ENCODE results near the gene BAIAP2.
"Not testable (repeated sequence)": the region's sequence is repeated elsewhere in the genome, so short reads cannot be mapped to it uniquely, and the experiment has no call there.

BAIAP2 gene

DNA sequence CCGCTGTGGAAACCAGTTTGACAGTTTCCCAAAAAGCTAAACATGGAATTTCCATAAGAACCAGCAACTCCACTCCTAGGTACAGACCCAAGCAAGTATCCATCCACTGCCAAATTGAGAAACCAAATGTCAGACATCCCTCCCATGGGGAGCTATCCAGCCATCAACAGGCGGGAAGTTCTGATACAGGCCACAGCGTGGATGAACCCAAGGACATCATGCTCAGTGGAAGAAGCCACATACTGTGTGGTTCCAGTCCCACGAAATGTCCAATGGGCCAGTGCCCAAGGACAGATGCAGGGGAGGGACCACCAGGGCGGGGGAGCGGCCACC, 12.6 kb upstream of the BAIAP2 start:
- DNase-seq = no peak

DNA sequence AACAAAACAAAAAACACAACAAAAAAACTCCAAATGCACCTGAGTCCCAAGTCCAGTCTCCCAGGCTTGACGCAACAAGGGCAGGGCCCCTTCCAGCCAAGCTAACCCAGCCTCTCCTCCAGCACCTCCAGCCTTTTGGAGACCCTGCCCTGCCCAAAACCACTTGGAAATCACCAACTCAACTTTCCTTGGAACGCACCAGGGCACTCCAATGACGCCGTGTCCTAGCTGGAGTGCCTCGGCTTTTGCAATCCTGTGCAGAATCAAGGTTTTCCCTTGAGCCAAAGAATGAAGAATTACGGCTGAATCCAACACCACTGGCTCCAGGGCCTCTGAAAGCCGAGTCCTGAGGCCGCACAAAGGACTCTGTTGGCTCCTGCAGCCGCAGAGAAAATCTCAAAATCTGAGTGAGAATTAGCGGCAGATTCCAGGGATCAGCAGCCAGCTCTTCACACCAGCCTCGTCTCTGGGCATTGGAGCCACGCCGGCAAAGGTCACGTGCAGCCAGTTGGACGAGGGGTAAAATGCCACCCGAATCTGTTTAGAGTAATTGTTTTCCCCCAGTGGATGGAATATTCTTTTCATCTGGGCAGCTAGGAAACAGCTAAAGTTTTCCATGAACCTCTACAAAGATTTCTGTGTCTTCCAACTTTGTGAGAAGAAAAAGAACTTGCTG, 9.7 kb upstream of the BAIAP2 start:
- DNase-seq = no peak

DNA sequence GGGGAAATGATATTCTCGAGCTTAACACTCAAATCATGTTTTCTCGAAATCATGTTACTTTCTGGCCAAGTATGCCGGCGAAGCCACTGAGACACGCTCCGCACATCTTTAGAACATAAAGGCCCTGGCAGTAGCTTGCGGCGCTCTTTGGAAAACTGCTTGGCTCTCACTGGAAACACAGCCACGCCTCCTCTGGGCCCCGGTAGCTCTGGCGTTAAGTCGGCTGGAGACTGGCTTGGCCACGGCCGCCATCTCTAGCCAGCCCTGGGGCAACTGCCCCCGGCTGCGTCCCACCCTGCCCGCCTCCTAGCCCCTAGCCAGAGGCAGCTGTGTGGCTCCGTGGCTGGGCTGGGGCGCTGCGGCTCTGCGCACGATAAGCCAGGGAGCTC, 9.2 kb upstream of the BAIAP2 start:
- DNase-seq = no peak

DNA sequence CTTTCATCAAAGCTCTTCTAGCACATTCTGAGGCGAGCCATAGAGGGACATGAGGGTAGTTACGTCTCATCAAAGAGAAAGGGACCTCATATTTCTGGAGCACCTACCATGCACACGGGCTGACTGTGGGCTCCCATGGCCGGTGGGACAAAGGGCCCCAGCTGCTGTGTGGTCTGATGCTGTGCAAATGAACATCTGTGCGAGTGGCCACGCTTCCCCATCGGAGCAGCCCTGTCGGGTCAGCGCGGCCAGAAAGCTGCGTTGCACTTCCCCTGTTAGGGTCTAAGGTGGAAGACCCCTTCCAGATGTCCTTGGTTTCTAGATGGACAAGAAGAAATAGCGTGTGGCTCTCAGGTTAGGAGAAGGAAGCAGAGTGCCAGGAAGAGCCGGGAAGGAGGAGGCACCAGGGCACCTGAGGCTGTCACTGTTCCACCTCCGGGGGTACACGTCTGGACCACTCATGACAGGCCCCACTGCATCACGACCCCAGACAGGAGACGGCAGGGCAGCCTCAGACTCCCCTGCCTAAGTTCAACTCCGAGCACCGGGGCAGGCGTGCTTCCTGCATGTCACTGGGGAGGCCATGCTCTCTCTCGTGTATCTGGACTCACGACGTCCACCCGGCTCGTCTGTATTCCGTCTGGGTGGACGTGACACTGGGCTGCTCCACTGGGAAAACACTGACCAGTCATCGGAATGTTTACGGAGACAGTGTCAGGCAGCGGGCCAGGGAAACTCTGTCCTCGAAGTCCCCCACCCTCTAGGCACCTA, 8.5 kb upstream of the BAIAP2 start:
- DNase-seq = no peak

DNA sequence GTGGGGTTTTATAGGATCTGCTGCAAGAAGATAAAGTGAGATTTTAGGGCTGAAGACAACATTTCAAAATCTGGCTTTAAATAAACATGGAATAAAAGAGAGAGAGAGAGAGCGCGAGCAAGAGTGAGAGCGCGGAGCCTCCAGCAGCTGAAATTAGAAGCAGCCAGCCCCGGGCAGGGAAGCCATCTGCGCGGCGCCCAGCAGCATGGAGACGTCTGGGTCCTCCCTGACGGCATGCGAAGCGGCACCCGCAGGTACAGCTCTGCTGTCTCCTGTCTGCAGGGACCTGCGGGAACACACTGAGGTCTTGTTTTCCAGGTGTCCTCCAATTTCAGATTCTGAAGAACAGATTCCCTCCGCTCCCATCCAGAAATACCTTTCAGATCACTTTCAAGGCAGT, 7.9 kb upstream of the BAIAP2 start:
- no peak for DNase-seq

DNA sequence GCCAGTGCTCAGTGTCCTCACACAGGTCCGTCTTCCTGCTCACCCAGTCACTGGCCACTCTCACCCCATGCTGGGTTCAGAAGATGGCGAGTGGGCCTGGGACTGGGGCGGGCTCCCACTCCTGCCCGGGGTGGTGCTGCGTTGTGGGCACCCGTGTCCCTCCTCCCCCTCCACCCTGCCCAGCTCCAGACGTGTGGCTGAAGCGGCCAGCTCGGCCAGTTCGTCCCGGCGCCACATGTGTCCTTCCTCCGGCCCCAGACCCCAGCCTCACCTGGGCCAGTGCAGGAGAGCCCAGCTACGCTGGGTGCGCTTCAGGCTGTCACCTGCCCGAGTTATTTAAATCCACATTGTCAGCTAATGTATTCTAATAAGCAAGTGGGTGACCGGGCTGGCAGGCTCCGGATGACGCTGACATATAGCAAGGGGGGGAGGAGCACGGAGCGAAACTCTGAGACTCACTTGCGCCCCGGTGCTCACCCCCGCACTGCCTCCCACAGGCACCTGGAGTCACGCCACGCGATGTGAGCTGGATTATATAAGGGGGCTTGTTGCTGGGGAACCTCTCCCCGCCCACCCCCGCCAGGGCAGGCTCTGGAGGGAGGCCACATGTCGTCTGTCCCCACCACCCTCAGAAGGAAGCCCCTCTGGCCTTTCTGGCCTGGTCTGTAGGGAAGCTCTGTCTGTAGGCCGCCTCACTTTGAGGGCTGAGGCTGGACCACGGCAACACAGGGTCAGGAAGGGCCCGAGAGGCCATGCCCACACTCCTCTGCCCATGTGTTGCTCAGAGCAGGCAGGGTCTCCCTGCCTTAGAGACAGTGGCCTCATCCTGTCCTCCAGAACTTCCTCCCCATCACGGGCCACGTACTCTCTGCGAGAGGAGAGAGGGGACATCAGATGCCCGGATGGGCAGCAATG, 7.1 kb upstream of the BAIAP2 start:
- DNase-seq = no peak

DNA sequence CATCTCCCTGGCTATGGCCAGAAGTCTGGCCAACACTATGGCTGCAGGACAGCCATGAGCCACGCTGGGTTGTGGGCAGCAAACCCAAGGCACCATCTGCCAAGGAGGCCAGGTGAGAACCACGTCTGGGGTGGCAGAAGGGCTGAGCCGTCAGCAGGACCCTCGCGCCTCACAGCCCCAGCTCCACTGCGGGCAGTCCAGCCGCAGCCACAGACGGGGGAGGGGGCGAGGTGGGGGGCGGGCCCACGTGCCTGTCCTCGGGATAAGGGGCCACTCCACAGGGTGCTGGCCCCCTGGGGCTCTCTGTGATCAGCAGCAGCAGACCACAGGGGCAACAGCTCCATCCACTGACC, 6.5 kb upstream of the BAIAP2 start:
- no peak for DNase-seq

DNA sequence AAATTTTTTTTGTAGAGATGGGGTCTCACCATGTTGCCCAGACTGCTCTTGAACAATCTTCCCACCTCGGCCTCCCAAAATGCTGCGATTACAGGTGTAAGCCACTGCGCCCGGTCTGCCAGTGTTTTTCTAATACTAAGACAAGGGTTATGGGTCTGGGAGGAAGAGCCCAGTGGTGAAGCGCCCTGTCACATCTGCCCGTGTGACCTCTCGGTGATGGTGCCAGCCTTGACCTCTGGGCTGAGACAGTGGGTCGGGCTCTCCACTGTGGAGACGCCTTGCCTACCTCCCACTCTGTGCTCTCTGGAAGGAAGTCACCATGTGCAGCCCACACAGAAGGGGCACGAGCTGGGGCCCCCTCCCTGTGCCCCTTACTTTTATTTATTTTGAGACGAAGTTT, 5.1 kb upstream of the BAIAP2 start:
- DNase-seq = no peak

DNA sequence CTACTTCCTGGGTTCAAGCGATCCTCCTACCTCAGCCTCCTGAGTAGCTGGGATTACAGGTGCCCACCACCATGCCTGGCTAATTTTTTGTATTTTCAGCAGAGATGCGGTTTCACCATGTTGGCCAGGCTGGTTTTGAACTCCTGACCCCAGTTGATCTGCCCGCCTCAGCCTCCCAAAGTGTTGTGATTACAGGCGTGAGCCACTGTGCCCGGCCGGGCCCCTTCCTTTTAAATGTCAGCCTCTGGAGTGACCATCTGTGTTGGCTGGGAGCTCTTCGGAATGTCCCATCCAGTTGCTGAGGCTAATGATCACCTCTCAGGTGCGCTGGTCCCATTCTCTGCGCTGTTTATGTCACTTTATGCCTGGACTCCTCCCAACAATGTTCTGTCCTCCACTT, 4.6 kb upstream of the BAIAP2 start:
- not testable (repeated sequence) for DNase-seq

DNA sequence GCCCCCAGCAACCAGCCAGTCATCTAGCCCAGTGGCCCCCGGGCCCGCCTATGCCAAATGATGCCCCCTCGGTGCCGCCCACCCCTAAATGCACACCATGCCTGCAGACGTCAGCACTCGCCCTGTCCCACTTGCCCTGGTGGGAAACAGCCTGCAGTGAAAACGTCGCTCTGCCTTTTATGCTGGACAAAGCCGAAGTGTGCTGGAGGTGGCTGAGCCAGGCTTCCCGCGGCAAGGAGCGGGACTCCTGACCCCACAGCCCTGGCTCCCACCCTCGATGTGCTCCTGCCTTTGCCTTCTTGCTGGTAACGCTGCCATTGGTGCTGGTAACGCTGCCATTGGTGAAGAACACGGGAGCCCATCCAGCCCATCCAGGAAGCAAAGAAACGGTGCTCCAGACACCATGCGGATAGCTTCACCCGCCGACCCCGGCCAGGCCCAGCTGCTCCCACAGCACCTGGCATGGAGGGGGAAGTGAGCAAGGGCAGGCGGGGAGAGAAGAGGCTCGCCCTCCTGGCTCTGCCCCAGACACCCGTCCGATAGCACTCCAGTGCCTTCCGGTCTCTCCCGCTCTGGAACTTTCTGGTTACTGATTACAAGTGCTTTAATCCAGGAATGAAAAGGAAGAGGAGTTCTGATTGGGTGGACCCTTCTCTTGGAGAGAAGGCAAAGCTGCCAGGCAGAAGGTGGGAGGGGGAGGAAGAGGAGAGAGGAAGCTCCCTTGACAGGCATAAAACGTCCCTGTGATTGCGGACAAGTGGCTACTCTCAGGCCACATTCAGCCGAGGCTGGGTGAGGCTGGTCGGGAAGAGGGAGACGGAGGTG, 4.0 kb upstream of the BAIAP2 start:
- DNase-seq = no peak

DNA sequence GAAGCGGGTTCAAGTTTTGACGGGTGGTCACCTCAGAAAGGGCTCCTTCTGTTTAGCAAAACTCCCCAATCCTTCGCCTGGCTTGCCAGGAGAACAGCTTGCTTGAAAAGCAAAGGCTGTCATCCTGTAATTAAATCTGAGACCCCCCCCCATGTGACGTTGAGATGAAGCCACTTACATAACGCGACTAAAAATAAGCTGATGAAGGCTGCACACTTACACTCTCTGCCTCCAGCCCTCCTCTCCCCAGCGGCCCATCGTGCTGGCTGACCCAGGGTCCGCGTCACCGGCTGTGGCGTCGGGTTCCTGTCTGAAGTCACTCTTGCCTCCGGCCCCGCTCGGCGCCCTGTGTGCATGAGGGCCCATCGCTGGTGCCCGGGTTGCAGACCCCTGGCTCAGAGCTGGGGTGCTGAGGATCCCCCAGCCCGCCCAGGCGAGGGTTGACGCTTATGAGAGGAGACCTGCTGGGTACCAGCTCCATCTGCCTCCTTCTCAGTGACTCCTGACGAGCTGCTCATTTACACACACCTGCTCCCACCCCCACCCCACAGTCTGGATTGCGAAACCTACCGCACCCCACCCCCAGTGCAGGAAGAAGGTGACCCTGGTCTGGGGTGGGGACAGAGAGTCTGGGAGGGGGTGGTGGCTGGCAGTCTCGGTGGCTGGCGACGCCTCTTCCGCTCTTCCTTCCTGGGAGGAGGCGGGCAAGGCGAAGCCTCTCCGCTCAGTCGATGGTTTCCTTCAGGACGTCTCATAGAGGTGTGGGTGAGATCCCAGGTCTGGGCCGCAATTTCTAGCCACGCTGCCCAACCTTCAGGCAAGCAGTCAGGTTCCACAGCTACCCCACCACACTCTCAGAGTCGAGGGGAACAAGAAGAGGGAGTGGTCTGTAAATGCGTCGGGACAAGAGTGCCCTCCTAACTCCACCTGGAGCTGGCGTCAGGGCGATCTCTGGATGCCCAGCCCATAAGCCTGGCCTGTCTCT, 3.1 kb upstream of the BAIAP2 start:
- DNase-seq = no peak

DNA sequence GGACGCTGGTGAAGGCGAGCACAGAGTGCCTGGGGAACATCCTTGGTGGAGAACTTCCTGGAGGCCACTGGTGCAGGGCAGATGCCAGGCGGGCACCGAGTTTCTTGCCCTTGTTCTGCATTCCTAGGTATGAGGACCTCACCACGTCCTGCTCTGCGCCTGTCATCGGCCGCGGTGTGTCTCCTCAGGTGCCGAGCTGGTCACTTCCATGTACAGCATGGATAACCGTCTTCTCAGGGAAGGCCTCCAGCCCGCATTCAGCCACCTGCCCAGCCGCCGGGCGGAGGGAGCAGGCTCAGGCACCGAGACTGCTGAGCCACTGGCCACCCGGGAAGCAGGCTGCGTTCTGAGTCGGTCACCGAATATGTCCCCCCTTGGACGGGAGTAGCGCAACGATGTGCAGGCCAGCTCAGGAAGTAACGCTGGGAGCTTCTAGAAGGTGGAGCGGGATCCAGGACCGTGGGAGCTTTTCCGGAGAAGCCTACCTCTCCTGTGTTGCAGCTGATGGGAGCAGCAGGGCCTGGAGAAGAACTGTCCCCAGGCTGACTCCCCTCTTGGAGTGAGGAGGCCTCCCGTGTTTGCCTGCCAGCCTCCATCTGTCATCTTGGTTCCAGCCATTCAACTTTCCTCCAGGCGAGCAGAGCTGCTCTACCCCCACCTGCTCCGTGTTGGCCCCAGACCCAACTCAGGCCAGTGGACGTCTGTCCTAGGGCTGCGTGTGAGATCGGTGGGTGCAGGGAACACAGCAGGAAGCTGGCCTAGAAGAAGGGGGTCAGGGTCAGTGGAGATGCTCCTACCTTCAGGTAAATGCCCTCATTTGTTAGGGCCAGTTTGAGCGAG, 2.1 kb upstream of the BAIAP2 start:
- DNase-seq = no peak

DNA sequence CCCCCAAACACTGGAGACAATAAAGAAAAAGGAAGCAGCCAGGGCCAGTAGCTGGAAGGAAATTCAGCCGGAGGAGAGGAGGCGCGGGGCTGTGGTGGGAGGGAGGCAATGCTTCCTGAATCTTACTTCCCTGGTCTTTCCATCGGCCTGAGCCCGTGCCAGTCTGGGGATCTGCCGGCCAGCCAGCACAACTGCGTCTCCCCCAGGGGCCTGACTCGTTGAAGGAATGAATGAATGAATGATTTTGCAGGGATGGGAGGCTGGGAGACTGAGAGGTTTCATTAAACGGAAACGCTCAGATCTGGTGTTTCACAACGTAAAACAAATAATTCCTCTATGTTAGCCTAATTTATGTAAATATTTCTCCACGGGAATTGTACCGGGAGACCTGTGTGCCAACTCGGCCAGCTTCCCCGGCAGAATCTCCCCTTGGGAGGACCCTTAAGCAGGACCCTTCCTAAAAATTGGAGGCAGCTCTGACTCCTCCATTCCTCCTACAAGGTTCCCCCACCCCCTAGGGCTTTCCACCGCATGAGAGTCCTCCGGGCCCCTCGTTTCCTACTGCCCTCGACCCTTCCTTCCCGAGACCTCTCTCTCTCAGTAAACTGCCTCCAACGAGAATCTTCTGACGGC, 1.3 kb upstream of the BAIAP2 start:
- DNase-seq = no peak

DNA sequence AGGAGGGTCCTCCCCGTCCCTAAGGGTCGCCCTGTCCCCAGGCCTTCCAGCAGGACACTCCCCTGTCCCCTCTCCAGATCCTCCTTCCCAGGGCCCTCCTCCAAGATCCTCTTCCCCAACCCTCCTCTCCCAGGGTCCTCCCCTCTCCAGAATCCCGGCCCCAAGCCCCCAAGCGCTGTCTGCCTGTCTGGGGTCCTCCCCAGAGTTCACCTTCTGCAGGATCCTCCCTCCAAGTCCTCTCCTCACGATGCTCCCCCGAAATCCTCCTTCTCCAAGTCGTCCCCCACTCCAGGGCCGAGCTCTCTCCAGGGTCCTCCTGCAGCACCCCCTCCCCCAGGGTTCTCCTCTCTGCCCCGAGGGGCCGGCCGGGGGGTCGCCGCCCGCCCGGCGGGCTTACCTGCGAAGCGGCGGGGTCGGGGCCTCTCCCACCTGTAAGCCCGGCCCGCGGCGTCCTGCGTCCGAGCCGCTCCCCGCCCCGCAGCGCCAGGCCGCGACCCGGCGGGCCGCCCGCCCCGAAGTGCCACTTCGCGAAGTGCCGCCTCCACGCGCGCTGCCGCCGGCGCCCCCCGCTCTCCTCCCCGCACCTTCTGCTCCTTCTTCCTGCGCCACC, 678 bp upstream of the BAIAP2 start:
- no peak for DNase-seq

DNA sequence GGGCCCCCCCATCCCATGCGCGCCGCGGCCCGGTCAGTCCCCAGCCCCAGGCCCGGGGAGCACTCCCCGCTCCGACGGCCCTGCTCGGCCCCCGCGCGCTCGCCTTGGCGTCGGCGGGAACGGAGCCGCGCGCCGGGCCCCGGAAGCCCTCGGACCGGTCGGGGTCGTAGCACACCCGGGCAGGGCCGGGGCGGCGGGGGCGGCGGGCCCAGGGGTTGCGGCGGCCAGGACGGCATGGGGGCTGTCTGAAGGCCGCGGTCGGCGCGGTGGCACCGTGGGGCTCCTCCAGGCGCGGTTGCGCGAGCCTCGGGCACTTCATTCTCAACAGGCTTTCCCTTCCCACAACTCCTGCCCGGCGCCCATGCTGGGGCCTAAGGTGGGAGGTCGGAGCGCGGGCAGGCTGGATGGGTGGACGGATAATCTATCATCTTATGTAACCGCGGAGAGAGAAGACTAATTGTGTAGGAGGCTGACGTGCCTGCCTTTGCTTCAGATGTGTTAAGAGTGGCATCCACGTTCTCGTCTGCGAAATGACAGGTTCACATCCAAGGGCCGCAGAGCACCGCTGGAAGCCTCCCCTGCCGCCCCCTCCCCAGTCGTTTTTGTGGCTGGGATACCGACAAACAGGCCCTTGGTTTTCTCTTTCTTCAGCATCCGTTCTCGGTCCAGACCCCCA, 708 bp downstream of the BAIAP2 start:
- DNase-seq = no peak

DNA sequence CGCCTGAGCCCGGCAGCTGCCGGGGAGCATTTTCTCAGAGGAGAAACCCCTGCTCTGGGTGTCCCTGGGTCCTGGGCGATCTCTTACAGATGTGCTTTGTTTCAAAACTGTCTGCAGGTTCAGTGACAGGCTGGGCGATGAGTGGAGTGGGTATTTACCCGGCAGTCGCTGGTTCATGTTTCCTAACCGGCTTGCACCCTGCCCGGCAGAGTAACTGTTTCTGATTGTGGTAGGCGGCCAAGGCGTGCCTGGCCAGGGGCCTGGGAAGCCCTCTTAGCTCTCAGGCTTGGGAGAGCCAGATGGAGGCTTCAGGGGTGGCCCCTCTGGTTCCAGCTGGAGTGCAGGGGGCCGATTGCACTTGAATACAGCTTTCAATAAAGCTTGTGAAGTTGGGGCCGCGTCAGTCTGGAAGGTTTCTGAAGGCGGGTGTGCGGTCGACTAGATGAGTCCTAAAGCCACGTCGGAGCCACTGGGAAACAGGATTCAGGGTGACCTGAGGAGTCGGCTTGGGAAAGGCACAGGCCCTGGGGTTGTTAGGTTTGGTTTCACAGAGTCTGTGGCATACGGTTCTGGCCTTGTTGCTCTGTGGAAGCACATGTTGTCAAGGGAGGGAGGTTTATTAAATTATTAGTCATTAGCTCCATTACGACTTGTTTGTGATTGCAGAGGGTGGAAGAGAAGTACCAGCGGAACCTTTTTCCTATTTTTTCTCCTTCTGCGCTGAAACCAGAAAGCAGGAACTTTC, 1.4 kb downstream of the BAIAP2 start:
- no peak for DNase-seq

DNA sequence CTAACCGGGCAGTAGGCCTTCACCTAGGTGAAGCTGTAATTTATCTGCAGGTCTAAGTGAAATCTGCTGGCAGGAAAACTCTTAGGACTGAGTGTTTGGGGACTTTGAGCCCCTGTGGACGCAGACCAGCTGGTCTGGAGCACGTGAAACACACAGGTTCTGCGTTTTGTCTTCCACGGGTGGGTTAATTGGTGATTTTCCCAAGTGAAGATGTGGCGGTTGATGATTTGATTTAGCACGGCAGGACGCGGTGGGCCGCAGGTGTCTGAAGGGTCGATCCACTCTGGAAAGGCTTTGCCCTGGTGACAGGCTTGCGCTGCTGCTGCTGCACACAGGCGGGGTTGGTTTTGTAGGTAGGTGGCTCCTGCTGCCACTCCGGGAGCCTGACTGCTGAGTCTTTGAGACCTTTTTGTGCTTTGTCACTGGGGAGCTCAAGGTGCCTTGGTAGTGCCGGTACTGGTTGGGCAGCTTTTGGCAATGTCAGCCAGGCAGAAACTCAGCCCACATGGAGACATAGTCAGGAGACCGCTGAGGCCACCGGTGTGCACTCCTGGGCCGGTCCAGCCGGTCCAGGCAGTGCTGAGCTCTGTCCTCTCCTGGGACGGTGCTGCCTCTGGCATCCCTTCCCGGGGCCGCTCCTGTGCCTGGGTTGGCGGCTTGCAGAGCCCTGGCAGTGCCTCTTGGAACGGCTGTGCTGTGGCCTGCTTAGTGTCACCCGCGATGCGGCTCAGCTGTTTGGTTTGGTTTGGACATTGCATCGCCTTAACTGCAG, 2.3 kb downstream of the BAIAP2 start:
- no peak for DNase-seq
